Esophagus squamous epithelium (tissue), 5 donors: ENCODE data around the gene NDRG4. TPM values are rescaled to one million over a fixed set of nuclear protein-coding genes. Genes with fewer than 3 reads are reported as not detected.

Experiments
- DNase-seq: peaks from one replicate; lab custom pipeline; 2025; lab: John Stamatoyannopoulos, UW
- H3K27ac ChIP-seq, 4 donors: fragments of 200-600 bp; sonication (generic); one replicate each; pipeline ENCODE4 v1.5.1; 2016 to 2019; ENCODE audit warnings: mild to moderate bottlenecking in 1 of 4
- H3K27me3 ChIP-seq, 4 donors: fragments of 200-600 bp; sonication (generic); 1 replicate in 3 of 4; 2 replicates in 1 of 4; pipeline versions ENCODE4 v1.5.1 to v1.6.0; 2017 to 2021; ENCODE audit warnings: antibody characterized with exemption in 1 of 4
- H3K36me3 ChIP-seq, 3 donors: fragments of 200-600 bp; sonication (generic); one replicate each; pipeline ENCODE4 v1.5.1; 2016 to 2019
- H3K4me1 ChIP-seq, 3 donors: fragments of 200-600 bp; sonication (generic); one replicate each; pipeline ENCODE4 v1.5.1; 2017 to 2019
- H3K4me3 ChIP-seq, 4 donors: fragments of 200-600 bp; sonication (generic); 1 replicate in 3 of 4; 2 replicates in 1 of 4; pipeline ENCODE4 v1.5.1; 2016 to 2019; ENCODE audit warnings: mild to moderate bottlenecking in 2 of 4, moderate library complexity in 1 of 4
- H3K9me3 ChIP-seq, 3 donors: fragments of 200-600 bp; sonication (generic); one replicate each; pipeline ENCODE4 v1.5.1; 2016 to 2019
- CTCF ChIP-seq, 6 experiments: fragments of 450-650 bp in 4 of 6; fragments of 200-600 bp in 2 of 6; sonication (generic) in 2 of 6; IDR thresholded peaks; one replicate each; pipeline ENCODE4 v1.5.1; 2016 to 2019; ENCODE audit warnings: antibody characterized with exemption in 6 of 6, mild to moderate bottlenecking in 4 of 6, moderate library complexity in 4 of 6
- POLR2A ChIP-seq, 4 donors: fragments of 450-650 bp; IDR thresholded peaks; one replicate each; pipeline ENCODE4 v1.6.1; 2017; ENCODE audit warnings: antibody characterized with exemption in 4 of 4, mild to moderate bottlenecking in 4 of 4, moderate library complexity in 3 of 4
- WGBS, 2 donors: methylation state at CpG; one replicate each; pipeline ENCODE4 v1.1.5; 2018; 5-methylcytosine and 5-hydroxymethylcytosine counted together
- intact Hi-C: fragments of 100-400 bp; cut with DNase I; formaldehyde crosslinking; loops from one replicate; pipeline ENCODE4 v1.15.0; 2022
- total RNA-seq, 4 donors: library from RNA; depleted of rRNA; stranded (reverse); fragments of >200 nt; gene quantifications; one replicate each; pipeline ENCODE4 v1.1.0, GENCODE V29; 2016
- donor health status: DM: yes; HTN: yes; CAD: no.

NDRG4 gene
- total RNA-seq, 4 donors from 2014 or later, result 19.9 to 62.1 (median 27.8) TPM

GRCh38 chr16:58536278-58536677, 36.3 kb downstream of the NDRG4 start:
- intact Hi-C loops, result no loop called here
- no peak for DNase-seq
- Histone ChIP-seq H3K4me1 (no peaks in the 10 kb centered on the region), H3K9me3 (no peaks in the 10 kb centered on the region), H3K36me3 (peaks cover 59 to 100% (median 76%) of the 10 kb centered on the region in 3 donors), H3K27ac (no peak overlapping the region), H3K4me3 (no peak overlapping the region), H3K27me3 (no peaks in the 10 kb centered on the region)
- TF ChIP-seq CTCF (IDR thresholded peaks at IDR 0.05), result no peak
- WGBS, 2 donors, result 85 to 86% methylated on average over 5 of the region's 5 CpGs

- no peak overlapping the region for H3K4me3 ChIP-seq
- no peaks in the 10 kb centered on the region for H3K27me3 ChIP-seq
- no peak for DNase-seq
- WGBS, 2 donors, result 74 to 82% methylated on average over 10 of the region's 10 CpGs
- H3K9me3 ChIP-seq, result no peaks in the 10 kb centered on the region
- H3K27ac ChIP-seq, result no peak overlapping the region
- intact Hi-C loops, result no loop called here
- H3K36me3 ChIP-seq, result peaks cover 58 to 100% (median 77%) of the 10 kb centered on the region in 3 donors
- H3K4me1 ChIP-seq, result no peaks in the 10 kb centered on the region
- no peak for TF ChIP-seq POLR2A (IDR thresholded peaks at IDR 0.05)
- no peak for TF ChIP-seq CTCF (IDR thresholded peaks at IDR 0.05)
These were observed 37.4 kb downstream of the NDRG4 start for GRCh38 chr16:58537124-58537906.

- intact Hi-C loops, result no loop called here
- Histone ChIP-seq H3K36me3 (peaks cover 58 to 100% (median 84%) of the 10 kb centered on the region in 3 donors), H3K27me3 (no peaks in the 10 kb centered on the region), H3K9me3 (no peaks in the 10 kb centered on the region), H3K4me3 (no peak overlapping the region), H3K27ac (no peak overlapping the region), H3K4me1 (no peaks in the 10 kb centered on the region)
- 85 to 90% methylated on average over 2 of the region's 2 CpGs for WGBS, 2 donors
- no peak for TF ChIP-seq POLR2A (IDR thresholded peaks at IDR 0.05)
- TF ChIP-seq CTCF (IDR thresholded peaks at IDR 0.05), result no peak
- no peak for DNase-seq
These were observed 41.8 kb downstream of the NDRG4 start for GRCh38 chr16:58541711-58542110.

GRCh38 chr16:58542291-58542690, 42.3 kb downstream of the NDRG4 start:
- intact Hi-C loops, result no loop called here
- 75 to 82% methylated on average over 1 of the region's 1 CpG for WGBS, 2 donors
- H3K9me3 ChIP-seq, result no peaks in the 10 kb centered on the region
- no peaks in the 10 kb centered on the region for H3K4me1 ChIP-seq
- no peak for TF ChIP-seq CTCF (IDR thresholded peaks at IDR 0.05)
- no peak for TF ChIP-seq POLR2A (IDR thresholded peaks at IDR 0.05)
- no peak overlapping the region for H3K4me3 ChIP-seq
- no peak overlapping the region for H3K27ac ChIP-seq
- H3K27me3 ChIP-seq, result no peaks in the 10 kb centered on the region
- peaks cover 54 to 100% (median 82%) of the 10 kb centered on the region in 3 donors for H3K36me3 ChIP-seq
- DNase-seq, result no peak

- 93 to 94% methylated on average over 8 of the region's 8 CpGs for WGBS, 2 donors
- Histone ChIP-seq H3K9me3 (no peaks in the 10 kb centered on the region), H3K36me3 (peaks cover 43 to 100% (median 74%) of the 10 kb centered on the region in 3 donors), H3K4me1 (no peaks in the 10 kb centered on the region), H3K27me3 (no peaks in the 10 kb centered on the region), H3K4me3 (no peak overlapping the region), H3K27ac (no peak overlapping the region)
- intact Hi-C loops, result no loop called here
- DNase-seq, result no peak
- TF ChIP-seq POLR2A (IDR thresholded peaks at IDR 0.05) (no peak), CTCF (IDR thresholded peaks at IDR 0.05) (no peak)
These were observed 43.7 kb downstream of the NDRG4 start for GRCh38 chr16:58543685-58544084.
